Suprapubic skin (tissue), 4 donors: ENCODE measurements around the gene NMB. TPM values are rescaled to one million over a fixed set of nuclear protein-coding genes. Genes with fewer than 3 reads are reported as not detected.
A peak's percentile ranks its signal among the peaks of the same experiment; 100 is the strongest.

Source experiments
- DNase-seq, 2 donors: peaks; one replicate each; pipeline ENCODE4 v3.0.0-alpha.2; 2019; ENCODE audit warnings: low spot score in 2 of 2
- H3K27ac ChIP-seq: fragments of 200-600 bp; sonication (generic); one replicate; pipeline ENCODE4 v1.5.1; 2019
- H3K27me3 ChIP-seq: fragments of 200-600 bp; sonication (generic); one replicate; pipeline ENCODE4 v1.5.1; 2019
- H3K36me3 ChIP-seq: fragments of 200-600 bp; sonication (generic); one replicate; pipeline ENCODE4 v1.5.1; 2019
- H3K4me1 ChIP-seq: fragments of 200-600 bp; sonication (generic); one replicate; pipeline ENCODE4 v1.5.1; 2019
- H3K4me3 ChIP-seq: fragments of 200-600 bp; sonication (generic); one replicate; pipeline ENCODE4 v1.5.1; 2019; ENCODE audit warnings: mild to moderate bottlenecking
- H3K9me3 ChIP-seq: fragments of 200-600 bp; sonication (generic); one replicate; pipeline ENCODE4 v1.5.1; 2019
- CTCF ChIP-seq, 2 donors: fragments of 200-600 bp in 1 of 2; fragments of 450-650 bp in 1 of 2; sonication (generic) in 1 of 2; IDR thresholded peaks; one replicate each; pipeline ENCODE4 v1.5.1; 2016 to 2019; ENCODE audit warnings: antibody characterized with exemption in 2 of 2, mild to moderate bottlenecking in 1 of 2, moderate library complexity in 1 of 2
- EP300 ChIP-seq: sonication (generic); formaldehyde crosslinking; IDR thresholded peaks from one replicate; pipeline ENCODE4 v1.6.1; 2017; ENCODE audit warnings: antibody characterized with exemption
- POLR2A ChIP-seq, 2 donors: fragments of 450-650 bp; IDR thresholded peaks; one replicate each; pipeline ENCODE4 v1.6.1; 2017; ENCODE audit warnings: antibody characterized with exemption in 2 of 2, mild to moderate bottlenecking in 2 of 2, moderate library complexity in 2 of 2
- POLR2AphosphoS5 ChIP-seq, 3 donors: sonication (generic); formaldehyde crosslinking; IDR thresholded peaks; one replicate each; pipeline ENCODE4 v1.6.1; 2017; ENCODE audit warnings: antibody characterized with exemption in 3 of 3
- WGBS: methylation state at CpG from one replicate; pipeline ENCODE4 v1.1.5; 2018; 5-methylcytosine and 5-hydroxymethylcytosine counted together
- total RNA-seq, 4 donors: library from RNA; depleted of rRNA; stranded (reverse); fragments of >200 nt; gene quantifications; one replicate each; pipeline ENCODE4 v1.1.0, GENCODE V29; 2016

The NMB gene
- total RNA-seq, 4 donors from 2014 or later = 2.2 to 6.7 (median 3.5) TPM

- no peak for TF ChIP-seq POLR2AphosphoS5 (IDR thresholded peaks at IDR 0.05)
- no peak for TF ChIP-seq CTCF (IDR thresholded peaks at IDR 0.05)
- no peak for TF ChIP-seq POLR2A (IDR thresholded peaks at IDR 0.05)
- TF ChIP-seq EP300 = no peak
- Histone ChIP-seq H3K27ac (no peak overlapping the region), H3K4me3 (no peak overlapping the region), H3K4me1 (peaks cover 45% of the 10 kb centered on the region), H3K9me3 (no peaks in the 10 kb centered on the region), H3K27me3 (no peaks in the 10 kb centered on the region), H3K36me3 (no peaks in the 10 kb centered on the region)
- no peak for DNase-seq
- 82% methylated on average over 7 of the region's 7 CpGs for WGBS
Measured at GRCh38 chr15:84656972-84657371, 1.0 kb downstream of the NMB start.

GRCh38 chr15:84654689-84655453 is 3.1 kb downstream of the NMB start:
- peak; percentile 86 to 88 for DNase-seq
- WGBS = 4% methylated on average over 16 of the region's 19 CpGs
- Histone ChIP-seq H3K4me1 (peaks cover 50% of the 10 kb centered on the region), H3K27me3 (no peaks in the 10 kb centered on the region), H3K4me3 (peak overlapping the region; percentile 75), H3K36me3 (peaks cover 18% of the 10 kb centered on the region), H3K9me3 (no peaks in the 10 kb centered on the region), H3K27ac (peak overlapping the region; percentile 87)
- no peak for TF ChIP-seq POLR2AphosphoS5 (IDR thresholded peaks at IDR 0.05)
- TF ChIP-seq POLR2A (IDR thresholded peaks at IDR 0.05) = no peak
- no peak for TF ChIP-seq EP300
- peak in 1 of 2 donors; percentile 52 for TF ChIP-seq CTCF (IDR thresholded peaks at IDR 0.05)

- Histone ChIP-seq H3K27me3 (no peaks in the 10 kb centered on the region), H3K36me3 (peaks cover 26% of the 10 kb centered on the region), H3K4me3 (peak within 1 kb of the TSS; percentile 75), H3K9me3 (no peaks in the 10 kb centered on the region), H3K27ac (peak within 1 kb of the TSS; percentile 87), H3K4me1 (peaks cover 53% of the 10 kb centered on the region)
- under 1% methylated on average over 31 of the region's 49 CpGs for WGBS
- DNase-seq = peak; percentile 98
- TF ChIP-seq POLR2AphosphoS5 (IDR thresholded peaks at IDR 0.05) (peak in 2 of 3 donors; percentile 35 to 85), EP300 (no peak), CTCF (IDR thresholded peaks at IDR 0.05) (peak in 1 of 2 donors; percentile 1), POLR2A (IDR thresholded peaks at IDR 0.05) (peak in 1 of 2 donors; percentile 60)
Measured at GRCh38 chr15:84653910-84654688, 3.9 kb downstream of the NMB start, which contains the start of gene WDR73. WDR73 (minus strand) TSS chr15:84654283; CDS start chr15:84654274, 9 bp downstream.

GRCh38 chr15:84653584-84653909 is 4.5 kb downstream of the NMB start:
- no peak for DNase-seq
- H3K4me3 ChIP-seq = peak overlapping the region; percentile 75
- no peaks in the 10 kb centered on the region for H3K27me3 ChIP-seq
- H3K9me3 ChIP-seq = no peaks in the 10 kb centered on the region
- no peak for TF ChIP-seq EP300
- no peak for TF ChIP-seq CTCF (IDR thresholded peaks at IDR 0.05)
- TF ChIP-seq POLR2A (IDR thresholded peaks at IDR 0.05) = no peak
- TF ChIP-seq POLR2AphosphoS5 (IDR thresholded peaks at IDR 0.05) = no peak
- peaks cover 55% of the 10 kb centered on the region for H3K4me1 ChIP-seq
- H3K27ac ChIP-seq = peak overlapping the region; percentile 87
- 20% methylated on average over 7 of the region's 7 CpGs for WGBS
- H3K36me3 ChIP-seq = peaks cover 31% of the 10 kb centered on the region

GRCh38 chr15:84649706-84650105 is 8.3 kb downstream of the NMB start:
- 73% methylated on average over 2 of the region's 2 CpGs for WGBS
- H3K27ac ChIP-seq = no peak overlapping the region
- H3K36me3 ChIP-seq = peaks cover 70% of the 10 kb centered on the region
- no peak for DNase-seq
- H3K4me3 ChIP-seq = no peak overlapping the region
- no peak for TF ChIP-seq POLR2AphosphoS5 (IDR thresholded peaks at IDR 0.05)
- TF ChIP-seq CTCF (IDR thresholded peaks at IDR 0.05) = no peak
- TF ChIP-seq EP300 = no peak
- no peak for TF ChIP-seq POLR2A (IDR thresholded peaks at IDR 0.05)
- no peaks in the 10 kb centered on the region for H3K9me3 ChIP-seq
- H3K4me1 ChIP-seq = peaks cover 30% of the 10 kb centered on the region
- H3K27me3 ChIP-seq = no peaks in the 10 kb centered on the region
